Activated T-cell treated with anti-CD3 and anti-CD28 coated beads, Interleukin-2, amount 50 U/mL, for 24 hours (primary cell): ENCODE data around the gene NAE1.

Experiments used
- DNase-seq: peaks from one replicate; pipeline ENCODE4 v3.0.0-alpha.2; 2020
- H3K27ac Mint-ChIP-seq: 2 replicates; pipeline ENCODE4 v1.8.0; 2020; ENCODE audit warnings: mild to moderate bottlenecking, mixed read lengths
- H3K27me3 Mint-ChIP-seq: 2 replicates; pipeline ENCODE4 v1.8.0; 2020; ENCODE audit warnings: mixed read lengths
- H3K36me3 Mint-ChIP-seq: 2 replicates; pipeline ENCODE4 v1.8.0; 2020; ENCODE audit warnings: low read depth, mixed read lengths
- H3K4me1 Mint-ChIP-seq: 2 replicates; pipeline ENCODE4 v1.8.0; 2020; ENCODE audit warnings: low read depth, mixed read lengths
- H3K4me3 Mint-ChIP-seq: 2 replicates; pipeline ENCODE4 v1.8.0; 2020; ENCODE audit warnings: mild to moderate bottlenecking, moderate library complexity, mixed read lengths
- H3K9me3 Mint-ChIP-seq: 2 replicates; pipeline ENCODE4 v1.8.0; 2020; ENCODE audit warnings: mixed read lengths

The NAE1 gene

GRCh38 chr16:66857437-66857836, 26.7 kb upstream of the NAE1 start:
- H3K27ac Mint-ChIP-seq, result no peak overlapping the region
- H3K4me3 Mint-ChIP-seq, result no peak overlapping the region
- no peaks in the 10 kb centered on the region for H3K27me3 Mint-ChIP-seq
- H3K9me3 Mint-ChIP-seq, result no peaks in the 10 kb centered on the region
- no peaks in the 10 kb centered on the region for H3K36me3 Mint-ChIP-seq
- no peak for DNase-seq
- H3K4me1 Mint-ChIP-seq, result no peaks in the 10 kb centered on the region

GRCh38 chr16:66856801-66857200, 26.0 kb upstream of the NAE1 start:
- Mint-ChIP-seq H3K27me3 (no peaks in the 10 kb centered on the region), H3K4me3 (no peak overlapping the region), H3K4me1 (no peaks in the 10 kb centered on the region), H3K27ac (no peak overlapping the region), H3K36me3 (no peaks in the 10 kb centered on the region), H3K9me3 (no peaks in the 10 kb centered on the region)
- DNase-seq, result no peak

DNA sequence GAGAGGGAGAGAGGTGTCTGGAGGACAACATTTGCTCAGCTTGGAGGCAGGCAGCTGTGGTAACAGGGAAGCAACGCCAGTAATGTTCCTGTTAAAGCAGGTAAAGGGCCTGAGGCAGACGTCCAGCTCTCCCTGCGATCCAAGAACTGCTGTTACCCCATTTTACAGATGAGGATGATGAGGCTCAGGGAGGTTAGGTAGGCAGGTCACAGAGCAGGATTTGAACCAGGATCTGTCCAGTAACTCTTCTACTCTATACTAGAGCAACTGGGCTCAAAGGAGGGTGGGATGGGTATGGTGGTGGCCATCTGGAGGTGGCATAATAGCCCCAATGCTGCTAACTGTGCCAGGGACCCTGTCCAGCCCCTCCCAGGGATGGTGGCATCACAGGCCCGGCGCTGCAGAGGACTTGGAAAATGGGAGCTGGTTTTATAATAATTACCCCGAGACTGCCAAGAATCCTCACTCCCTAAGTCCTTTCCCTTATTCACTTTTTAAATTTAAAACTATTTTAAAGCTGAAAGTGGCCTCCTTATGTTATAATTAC, 25.5 kb upstream of the NAE1 start:
- Mint-ChIP-seq H3K4me1 (no peaks in the 10 kb centered on the region), H3K4me3 (no peak overlapping the region), H3K27ac (no peak overlapping the region), H3K36me3 (no peaks in the 10 kb centered on the region), H3K27me3 (no peaks in the 10 kb centered on the region), H3K9me3 (no peaks in the 10 kb centered on the region)
- no peak for DNase-seq

GRCh38 chr16:66853261-66854139, 22.7 kb upstream of the NAE1 start:
- H3K4me1 Mint-ChIP-seq, result no peaks in the 10 kb centered on the region
- H3K27me3 Mint-ChIP-seq, result no peaks in the 10 kb centered on the region
- no peak overlapping the region for H3K27ac Mint-ChIP-seq
- no peaks in the 10 kb centered on the region for H3K36me3 Mint-ChIP-seq
- no peaks in the 10 kb centered on the region for H3K9me3 Mint-ChIP-seq
- no peak for DNase-seq
- no peak overlapping the region for H3K4me3 Mint-ChIP-seq

GRCh38 chr16:66851166-66851964, 20.6 kb upstream of the NAE1 start:
- DNase-seq, result no peak
- H3K9me3 Mint-ChIP-seq, result no peaks in the 10 kb centered on the region
- no peaks in the 10 kb centered on the region for H3K36me3 Mint-ChIP-seq
- H3K27me3 Mint-ChIP-seq, result peaks cover 5% of the 10 kb centered on the region
- H3K4me1 Mint-ChIP-seq, result peaks cover 7% of the 10 kb centered on the region
- no peak overlapping the region for H3K4me3 Mint-ChIP-seq
- no peak overlapping the region for H3K27ac Mint-ChIP-seq

DNA sequence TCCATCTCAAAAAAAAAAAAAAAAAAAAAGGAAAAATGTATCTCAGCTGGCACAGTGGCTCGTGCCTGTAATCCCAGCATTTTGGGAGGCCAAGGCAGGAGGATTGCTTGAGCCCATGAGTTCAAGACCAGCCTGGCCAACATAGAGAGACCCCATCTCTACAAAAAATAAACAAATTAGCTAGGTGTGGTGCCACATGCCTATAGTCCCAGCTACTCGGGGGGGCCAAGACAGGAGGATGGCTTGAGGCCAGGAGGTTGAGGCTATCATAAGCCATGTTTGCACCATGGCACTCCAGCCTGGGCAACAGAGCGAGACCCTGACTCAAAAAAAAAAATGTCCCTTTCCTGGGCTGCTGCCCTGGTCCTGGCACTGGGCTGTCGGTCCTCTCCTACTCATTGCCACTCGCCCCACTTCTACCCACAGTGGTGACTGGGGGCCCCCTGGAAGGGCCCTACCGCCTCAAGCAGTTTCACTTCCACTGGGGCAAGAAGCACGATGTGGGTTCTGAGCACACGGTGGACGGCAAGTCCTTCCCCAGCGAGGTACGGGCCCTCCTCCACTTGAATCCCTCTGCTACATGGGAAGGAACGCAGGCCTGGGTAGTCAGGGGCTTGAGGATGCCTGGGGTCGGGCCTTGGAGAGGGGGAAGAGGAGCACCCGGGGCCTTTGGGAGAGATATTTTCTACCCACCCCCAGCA, 19.5 kb upstream of the NAE1 start:
- Mint-ChIP-seq H3K27me3 (peaks cover 16% of the 10 kb centered on the region), H3K27ac (no peak overlapping the region), H3K9me3 (no peaks in the 10 kb centered on the region)

GRCh38 chr16:66849549-66849948, 18.8 kb upstream of the NAE1 start:
- Mint-ChIP-seq H3K27me3 (peaks cover 23% of the 10 kb centered on the region), H3K36me3 (no peaks in the 10 kb centered on the region), H3K27ac (no peak overlapping the region), H3K4me1 (peaks cover 10% of the 10 kb centered on the region), H3K4me3 (no peak overlapping the region), H3K9me3 (no peaks in the 10 kb centered on the region)
- peak; percentile 7 for DNase-seq

More for the DNA sequence above, 19.5 kb upstream of the NAE1 start:
- Mint-ChIP-seq H3K36me3 (no peaks in the 10 kb centered on the region), H3K4me1 (peaks cover 7% of the 10 kb centered on the region), H3K4me3 (no peak overlapping the region)
- DNase-seq, result peak; percentile 0

GRCh38 chr16:66849021-66849420, 18.2 kb upstream of the NAE1 start:
- Mint-ChIP-seq H3K9me3 (no peaks in the 10 kb centered on the region), H3K4me1 (peaks cover 11% of the 10 kb centered on the region), H3K36me3 (no peaks in the 10 kb centered on the region), H3K27ac (no peak overlapping the region), H3K4me3 (no peak overlapping the region), H3K27me3 (peaks cover 25% of the 10 kb centered on the region)
- DNase-seq, result peak; percentile 15

- DNase-seq, result no peak
- Mint-ChIP-seq H3K9me3 (no peaks in the 10 kb centered on the region), H3K36me3 (no peaks in the 10 kb centered on the region), H3K4me3 (no peak overlapping the region), H3K27me3 (peaks cover 33% of the 10 kb centered on the region), H3K4me1 (peaks cover 14% of the 10 kb centered on the region), H3K27ac (no peak overlapping the region)
Measured at GRCh38 chr16:66848172-66848571, 17.4 kb upstream of the NAE1 start.

DNA sequence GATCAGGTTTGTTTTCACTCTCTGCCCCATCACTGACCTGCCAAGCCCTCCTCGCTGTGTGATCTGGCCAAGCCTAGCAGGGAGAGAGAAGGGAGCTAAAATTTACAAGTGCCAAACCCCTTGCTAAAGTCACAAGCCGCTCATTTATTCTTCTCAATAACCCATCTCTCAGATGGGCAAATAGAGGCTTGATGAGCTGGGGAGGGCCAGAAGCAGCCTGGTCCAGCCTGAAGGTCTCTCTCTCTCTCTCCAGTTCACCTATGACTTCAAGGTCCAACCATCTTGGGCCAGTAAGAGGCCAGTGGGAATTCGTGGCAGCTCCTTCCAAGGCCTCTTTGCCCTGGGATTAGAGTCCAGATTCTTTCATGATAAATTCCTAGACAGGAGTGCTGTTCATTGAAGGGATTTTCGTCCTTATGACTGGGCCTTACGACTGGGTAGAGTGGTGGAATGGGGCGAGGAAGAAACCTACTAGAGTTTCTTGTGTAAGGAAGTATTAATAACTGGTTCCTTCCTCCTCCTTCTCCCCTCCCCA, 16.8 kb upstream of the NAE1 start:
- Mint-ChIP-seq H3K36me3 (no peaks in the 10 kb centered on the region), H3K9me3 (no peaks in the 10 kb centered on the region), H3K4me1 (peaks cover 14% of the 10 kb centered on the region), H3K27ac (no peak overlapping the region), H3K27me3 (peaks cover 39% of the 10 kb centered on the region), H3K4me3 (no peak overlapping the region)
- DNase-seq, result no peak

- peaks cover 14% of the 10 kb centered on the region for H3K4me1 Mint-ChIP-seq
- H3K27ac Mint-ChIP-seq, result no peak overlapping the region
- peaks cover 42% of the 10 kb centered on the region for H3K27me3 Mint-ChIP-seq
- no peaks in the 10 kb centered on the region for H3K9me3 Mint-ChIP-seq
- no peak overlapping the region for H3K4me3 Mint-ChIP-seq
- H3K36me3 Mint-ChIP-seq, result no peaks in the 10 kb centered on the region
- peak; percentile 15 for DNase-seq
Measured at GRCh38 chr16:66846831-66847230, 16.1 kb upstream of the NAE1 start.

GRCh38 chr16:66846266-66846665, 15.5 kb upstream of the NAE1 start:
- Mint-ChIP-seq H3K36me3 (no peaks in the 10 kb centered on the region), H3K27ac (no peak overlapping the region), H3K4me3 (no peak overlapping the region), H3K27me3 (peaks cover 42% of the 10 kb centered on the region), H3K4me1 (peaks cover 14% of the 10 kb centered on the region), H3K9me3 (no peaks in the 10 kb centered on the region)
- no peak for DNase-seq

- Mint-ChIP-seq H3K4me1 (peaks cover 14% of the 10 kb centered on the region), H3K9me3 (no peaks in the 10 kb centered on the region), H3K4me3 (no peak overlapping the region), H3K27ac (no peak overlapping the region), H3K27me3 (peaks cover 42% of the 10 kb centered on the region), H3K36me3 (no peaks in the 10 kb centered on the region)
- peak; percentile 25 for DNase-seq
Measured at GRCh38 chr16:66845791-66846221, 15.0 kb upstream of the NAE1 start.

- Mint-ChIP-seq H3K27me3 (peaks cover 43% of the 10 kb centered on the region), H3K4me3 (peak overlapping the region; percentile 41), H3K36me3 (no peaks in the 10 kb centered on the region), H3K9me3 (no peaks in the 10 kb centered on the region), H3K27ac (no peak overlapping the region), H3K4me1 (peaks cover 14% of the 10 kb centered on the region)
- no peak for DNase-seq
Measured at GRCh38 chr16:66845080-66845410, 14.3 kb upstream of the NAE1 start.
